ENCODE data around the gene SLC8A1. TPM values are rescaled to one million over a fixed set of nuclear protein-coding genes. Genes with fewer than 3 reads are reported as not detected.

SLC8A1 gene
- total RNA-seq, 1 experiment from 2014 or later: not detected

GRCh38 chr2:40352703-40353099 is 99.2 kb downstream of the SLC8A1 start:
- Histone ChIP-seq H3K4me1 (ENCODE audit: insufficient read depth, low read length, poor library complexity, severe bottlenecking) (peaks cover 9% of the 10 kb centered on the region), H3K4me3 (ENCODE audit: low read depth, low read length, poor library complexity, severe bottlenecking) (no peak overlapping the region), H3K27me3 (replicated peaks; ENCODE audit: insufficient read depth, low read depth, low read length, poor library complexity) (peaks cover 13% of the 10 kb centered on the region), H3K27ac (ENCODE audit: low read depth, low read length, poor library complexity, severe bottlenecking) (no peak overlapping the region), H3K9me3 (ENCODE audit: low read depth, low read length, poor library complexity, severe bottlenecking) (no peaks in the 10 kb centered on the region), H3K36me3 (ENCODE audit: insufficient read depth, low read length, poor library complexity, severe bottlenecking) (no peaks in the 10 kb centered on the region)
- ChIA-PET CTCF (no interaction called here), POLR2A (ENCODE audit: low non-redundant PET) (no interaction called here)
- intact Hi-C loops (cut with micrococcal nuclease; ENCODE audit: unreplicated experiment): no loop called here
- no peak for DNase-seq (ENCODE audit: low spot score)
- TF ChIP-seq EZH2 (IDR thresholded peaks at IDR 0.05; ENCODE audit: borderline replicate concordance, low read depth, low read length, poor library complexity, severe bottlenecking) (no peak), CTCF (conservative IDR thresholded peaks at IDR 0.05; ENCODE audit: low read depth, low read length) (no peak)
- BruUV-seq (replicated peaks): no TSS peak

GRCh38 chr2:40352041-40352702 is 99.7 kb downstream of the SLC8A1 start:
- peak; percentile 44 for DNase-seq (ENCODE audit: low spot score)
- peaks cover 18% of the 10 kb centered on the region for H3K27me3 ChIP-seq (replicated peaks; ENCODE audit: insufficient read depth, low read depth, low read length, poor library complexity)
- intact Hi-C loops (cut with micrococcal nuclease; ENCODE audit: unreplicated experiment): no loop called here
- H3K4me1 ChIP-seq (ENCODE audit: insufficient read depth, low read length, poor library complexity, severe bottlenecking): peaks cover 9% of the 10 kb centered on the region
- H3K27ac ChIP-seq (ENCODE audit: low read depth, low read length, poor library complexity, severe bottlenecking): no peak overlapping the region
- no TSS peak for BruUV-seq (replicated peaks)
- H3K4me3 ChIP-seq (ENCODE audit: low read depth, low read length, poor library complexity, severe bottlenecking): no peak overlapping the region
- POLR2A ChIA-PET (ENCODE audit: low non-redundant PET): no interaction called here
- TF ChIP-seq CTCF (conservative IDR thresholded peaks at IDR 0.05; ENCODE audit: low read depth, low read length) (no peak), EZH2 (IDR thresholded peaks at IDR 0.05; ENCODE audit: borderline replicate concordance, low read depth, low read length, poor library complexity, severe bottlenecking) (no peak)
- no peaks in the 10 kb centered on the region for H3K36me3 ChIP-seq (ENCODE audit: insufficient read depth, low read length, poor library complexity, severe bottlenecking)
- CTCF ChIA-PET: no interaction called here
- no peaks in the 10 kb centered on the region for H3K9me3 ChIP-seq (ENCODE audit: low read depth, low read length, poor library complexity, severe bottlenecking)

GRCh38 chr2:40348665-40349064 is 103.2 kb downstream of the SLC8A1 start:
- Histone ChIP-seq H3K27me3 (replicated peaks; ENCODE audit: insufficient read depth, low read depth, low read length, poor library complexity) (peaks cover 31% of the 10 kb centered on the region), H3K4me1 (ENCODE audit: insufficient read depth, low read length, poor library complexity, severe bottlenecking) (peaks cover 9% of the 10 kb centered on the region), H3K36me3 (ENCODE audit: insufficient read depth, low read length, poor library complexity, severe bottlenecking) (no peaks in the 10 kb centered on the region), H3K4me3 (ENCODE audit: low read depth, low read length, poor library complexity, severe bottlenecking) (no peak overlapping the region), H3K9me3 (ENCODE audit: low read depth, low read length, poor library complexity, severe bottlenecking) (no peaks in the 10 kb centered on the region), H3K27ac (ENCODE audit: low read depth, low read length, poor library complexity, severe bottlenecking) (no peak overlapping the region)
- DNase-seq (ENCODE audit: low spot score): no peak
- BruUV-seq (replicated peaks): no TSS peak
- CTCF ChIA-PET: no interaction called here
- TF ChIP-seq CTCF (conservative IDR thresholded peaks at IDR 0.05; ENCODE audit: low read depth, low read length) (no peak), EZH2 (IDR thresholded peaks at IDR 0.05; ENCODE audit: borderline replicate concordance, low read depth, low read length, poor library complexity, severe bottlenecking) (no peak)
- POLR2A ChIA-PET (ENCODE audit: low non-redundant PET): no interaction called here
- intact Hi-C loops (cut with micrococcal nuclease; ENCODE audit: unreplicated experiment): no loop called here
